ELF-1 (cell line): ENCODE results near the gene LAMC3.

Experiments
- DNase-seq: peaks from one replicate; pipeline ENCODE4 v3.0.0-alpha.2; 2016; ENCODE audit warnings: low read depth, low spot score

LAMC3 gene

DNA sequence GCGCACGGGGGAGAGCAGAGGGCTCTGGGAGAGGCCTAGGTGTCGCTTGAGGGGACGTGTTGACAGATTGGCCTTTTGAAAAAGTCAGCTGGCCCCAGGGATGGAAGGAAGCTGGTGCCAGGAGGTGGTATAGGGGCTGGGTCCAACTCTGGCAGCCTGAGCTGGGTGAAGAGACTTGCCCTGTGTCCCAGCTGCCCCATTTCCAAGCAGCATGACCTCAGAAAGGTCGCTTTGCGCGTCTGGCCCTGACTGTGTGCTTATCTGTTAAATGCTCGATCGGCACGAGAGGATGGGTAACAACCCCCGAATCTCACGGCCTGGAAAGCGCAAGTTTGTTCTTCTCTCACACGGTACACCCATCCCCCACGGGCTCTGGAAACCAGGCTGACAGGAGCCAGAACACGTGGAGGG is 31.2 kb upstream of the LAMC3 start:
- peak; percentile 32 for DNase-seq

DNA sequence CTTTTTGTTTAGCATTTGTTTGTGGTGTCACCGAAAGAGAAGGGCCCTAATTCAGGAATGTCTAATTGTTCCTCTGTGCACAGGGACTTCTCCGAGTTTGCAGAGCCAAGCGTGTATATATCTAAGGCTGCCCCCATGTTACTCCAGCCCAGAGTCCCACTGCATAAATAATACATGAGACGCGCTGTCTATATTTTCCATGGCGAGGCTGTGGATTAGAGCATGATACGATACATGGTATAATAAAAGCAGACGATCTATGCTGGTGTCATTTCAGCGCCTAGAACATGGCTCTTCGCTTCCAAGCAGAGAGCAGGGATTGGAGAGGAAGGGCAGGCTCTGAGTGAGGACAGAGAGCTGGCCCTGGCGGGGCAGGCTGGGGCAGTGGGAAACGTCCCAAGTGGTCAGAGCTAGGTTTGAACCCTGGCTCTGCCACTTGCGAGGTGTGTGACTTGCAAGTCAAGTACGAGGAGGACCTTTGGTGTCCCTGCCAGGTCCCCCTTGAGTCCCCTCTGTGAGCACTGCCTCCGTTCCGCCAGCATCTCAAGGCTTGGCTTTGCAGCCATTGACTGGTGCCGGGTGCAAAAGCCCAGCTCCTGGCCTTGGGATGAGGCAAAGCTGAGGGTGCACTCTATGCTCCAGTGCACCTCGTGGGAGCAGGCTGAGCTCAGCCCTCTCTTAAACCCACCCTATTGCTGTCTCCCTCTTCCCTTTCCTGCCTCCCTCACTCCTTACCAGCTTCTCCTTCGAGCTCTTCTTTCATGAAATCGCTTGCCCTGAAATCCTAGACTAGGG is 29.2 kb upstream of the LAMC3 start:
- DNase-seq, result no peak

DNA sequence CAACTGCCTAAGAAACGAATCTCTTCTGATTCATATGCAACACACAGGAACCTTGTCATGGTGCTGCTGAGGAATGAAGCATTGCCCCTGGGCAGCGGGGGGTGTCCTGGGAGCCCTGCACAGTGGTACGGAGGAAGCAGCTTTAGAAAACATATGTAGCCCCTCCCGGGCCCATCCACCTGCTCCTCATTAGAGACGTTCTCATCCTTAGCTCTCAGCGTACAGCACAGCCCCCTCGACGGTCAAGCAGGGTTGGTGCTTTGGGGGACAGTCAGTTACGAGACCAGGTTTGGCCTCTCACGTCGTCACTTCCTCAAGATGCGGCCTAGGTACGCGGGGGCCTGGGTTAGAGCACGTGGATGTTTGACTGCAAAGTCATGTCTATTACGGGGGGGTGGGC is 28.4 kb upstream of the LAMC3 start:
- no peak for DNase-seq

DNA sequence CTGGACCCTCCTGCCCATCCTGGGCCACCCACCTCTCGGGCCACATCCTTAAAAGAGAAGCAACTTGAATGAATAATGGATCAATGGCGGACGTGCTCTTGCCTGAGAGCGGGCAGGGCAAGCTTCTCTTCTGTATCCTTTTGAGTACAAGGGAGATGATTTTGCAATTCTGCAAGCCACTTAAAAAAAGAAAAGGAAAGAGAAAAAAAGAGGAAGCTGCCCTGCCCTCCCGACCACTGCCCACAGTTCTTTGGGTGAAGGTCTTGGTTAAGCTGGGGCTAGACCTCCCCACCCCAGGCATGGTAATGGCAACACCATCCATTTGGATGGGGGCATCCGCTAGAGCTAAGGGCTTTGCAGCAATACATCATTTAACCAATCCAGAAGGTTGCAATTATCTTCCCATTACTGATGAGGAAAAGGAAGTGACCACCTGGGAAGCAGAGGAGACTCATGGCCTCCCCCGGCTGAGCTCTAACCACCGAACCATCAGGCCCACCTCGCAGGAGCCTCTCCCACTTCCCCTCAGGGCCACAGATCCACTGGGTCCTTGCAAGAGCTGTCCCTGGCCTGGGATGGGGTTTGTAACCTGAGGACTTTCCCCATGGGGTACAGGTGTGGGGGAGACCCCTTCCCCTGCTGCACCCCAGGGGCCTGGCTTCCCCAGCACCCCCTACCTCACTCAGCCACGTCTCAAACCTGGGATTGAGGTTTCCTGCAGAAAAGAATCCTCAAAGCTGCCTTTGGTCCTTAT is 27.8 kb upstream of the LAMC3 start:
- no peak for DNase-seq

GRCh38 chr9:130981756-130982137 is 27.2 kb upstream of the LAMC3 start:
- no peak for DNase-seq

DNA sequence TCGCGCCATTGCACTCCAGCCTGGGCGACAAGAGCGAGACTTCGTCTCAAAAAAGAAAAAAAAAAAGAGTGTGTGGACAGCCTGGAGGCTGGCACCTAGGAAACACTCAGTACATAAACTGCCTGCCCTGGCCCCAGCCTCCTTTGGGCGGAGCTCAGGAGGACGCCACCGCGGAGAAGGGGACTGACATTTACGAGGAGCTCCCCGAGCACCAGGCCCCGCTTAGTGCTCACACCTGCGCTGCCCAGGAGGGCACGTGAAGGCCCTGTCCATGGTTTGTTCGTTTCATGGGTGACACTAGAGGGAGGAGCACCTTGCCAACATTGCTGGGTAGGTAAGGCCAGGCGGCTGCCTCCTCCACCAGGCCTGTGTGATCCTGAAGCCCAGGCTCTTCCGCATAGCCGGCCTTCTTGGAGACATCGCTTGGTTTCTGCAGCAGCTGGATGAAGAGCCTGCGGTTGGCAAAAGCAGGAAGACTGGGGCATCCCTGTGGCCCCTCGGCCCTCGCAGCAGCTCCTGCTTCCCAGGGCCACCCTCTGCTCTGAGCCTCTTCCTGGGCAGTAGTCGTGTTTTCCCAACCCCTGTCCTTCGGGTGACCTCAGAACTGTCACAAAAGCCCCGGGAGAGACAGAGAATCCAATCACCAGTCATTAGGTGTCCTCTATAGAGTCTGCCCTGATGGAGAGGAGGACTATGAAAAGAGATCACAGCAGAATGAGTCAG is 26.2 kb upstream of the LAMC3 start:
- DNase-seq, result no peak

- no peak for DNase-seq
These were observed 25.7 kb upstream of the LAMC3 start for GRCh38 chr9:130983359-130983670.

- DNase-seq, result no peak
These were observed 25.0 kb upstream of the LAMC3 start for GRCh38 chr9:130983970-130984369.

DNA sequence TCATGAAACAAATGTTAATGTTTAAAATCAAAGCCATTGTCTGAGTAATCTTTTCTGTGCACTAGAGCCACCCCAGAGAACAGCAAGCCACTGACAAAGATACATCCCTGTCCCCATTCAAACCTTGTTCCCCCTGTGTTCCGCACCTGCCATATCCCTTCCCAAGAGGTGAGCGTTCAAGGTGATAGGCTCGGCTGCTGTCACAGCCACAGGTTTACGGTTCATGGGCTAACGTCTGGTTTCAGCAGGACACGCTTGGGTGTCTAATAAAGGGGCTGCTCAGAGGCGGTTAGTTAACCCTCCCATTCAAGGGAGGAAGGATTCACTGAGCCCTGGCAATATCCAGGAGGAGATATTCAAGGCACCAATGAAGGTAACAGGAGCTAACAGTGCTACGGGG is 24.5 kb upstream of the LAMC3 start:
- no peak for DNase-seq

GRCh38 chr9:130985029-130985428 is 23.9 kb upstream of the LAMC3 start:
- DNase-seq, result no peak

- DNase-seq, result no peak
These were observed 23.3 kb upstream of the LAMC3 start for GRCh38 chr9:130985606-130986162.

DNA sequence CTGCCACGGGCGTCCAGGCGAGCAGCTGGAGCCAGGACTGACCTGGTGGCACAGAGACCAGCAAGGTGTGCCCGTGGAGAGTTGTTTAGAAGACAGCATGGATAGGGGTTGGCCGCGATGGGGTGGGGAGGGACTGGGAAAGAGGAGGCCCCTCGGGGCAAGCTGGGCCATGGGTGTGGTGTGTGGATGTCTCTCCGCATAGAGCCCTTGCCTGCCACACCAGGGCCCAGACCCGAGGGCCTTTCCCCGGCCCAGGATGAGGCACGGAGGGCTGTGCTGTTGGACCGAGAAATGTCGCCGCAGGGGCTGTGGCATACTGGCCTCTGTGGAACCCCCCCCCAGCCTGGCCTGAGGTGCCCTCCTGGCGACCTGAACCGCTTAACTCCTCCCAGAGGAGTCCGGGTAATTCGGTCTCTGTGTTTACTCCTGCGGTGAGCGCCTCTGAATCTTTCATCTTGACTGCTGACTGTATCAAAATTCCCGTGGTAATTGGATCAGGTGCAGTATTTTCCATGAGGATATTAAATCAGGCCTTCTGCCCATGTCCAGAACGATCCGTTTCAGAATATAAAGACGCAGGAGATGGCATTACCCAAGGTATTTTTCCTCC is 22.5 kb upstream of the LAMC3 start:
- DNase-seq, result peak; percentile 50

GRCh38 chr9:130987054-130987453 is 21.9 kb upstream of the LAMC3 start:
- no peak for DNase-seq

- no peak for DNase-seq
These were observed 21.1 kb upstream of the LAMC3 start for GRCh38 chr9:130987738-130988399.

- no peak for DNase-seq
These were observed 20.6 kb upstream of the LAMC3 start for GRCh38 chr9:130988400-130988747.

DNA sequence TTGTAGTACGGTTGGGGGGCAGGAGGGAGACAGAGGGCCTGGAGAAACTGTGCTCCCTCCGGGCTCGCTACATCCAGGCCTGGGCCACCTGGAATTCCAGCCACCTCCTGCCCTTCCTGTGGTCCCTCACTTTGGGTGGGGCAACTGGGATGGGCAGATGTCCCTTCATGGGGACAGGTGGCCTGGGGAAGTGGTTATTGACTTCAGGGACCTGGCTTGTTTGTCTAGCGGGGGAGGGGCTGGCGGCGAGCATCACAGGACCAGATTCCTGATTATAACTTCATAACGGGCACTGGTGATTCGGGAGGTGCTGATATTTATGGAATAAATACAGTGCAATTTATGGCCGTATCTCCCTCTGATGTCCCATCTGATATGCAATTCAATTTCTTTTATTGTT is 20.1 kb upstream of the LAMC3 start:
- no peak for DNase-seq

DNA sequence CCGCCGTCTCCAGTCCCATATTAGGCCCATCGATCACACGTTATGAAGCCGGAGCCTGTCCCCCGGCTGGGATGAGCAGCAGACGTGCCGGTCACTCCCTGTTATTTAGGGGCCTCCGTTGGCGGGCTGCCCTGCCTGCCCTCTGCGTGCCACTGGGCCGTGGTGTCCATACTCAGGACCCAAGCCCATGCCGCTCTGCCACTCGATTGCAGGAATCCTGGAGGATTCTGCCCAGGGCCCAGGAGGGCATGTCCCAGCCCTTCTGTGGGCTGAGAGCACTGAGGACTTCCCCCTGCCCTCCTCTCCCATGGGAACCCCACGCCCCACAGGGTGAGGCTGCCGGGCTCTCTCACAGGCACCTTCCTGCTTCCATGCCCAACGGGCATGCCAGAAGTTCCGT is 19.6 kb upstream of the LAMC3 start:
- no peak for DNase-seq

GRCh38 chr9:130989891-130990290 is 19.1 kb upstream of the LAMC3 start:
- no peak for DNase-seq

- DNase-seq, result no peak
These were observed 18.5 kb upstream of the LAMC3 start for GRCh38 chr9:130990306-130990977.

DNA sequence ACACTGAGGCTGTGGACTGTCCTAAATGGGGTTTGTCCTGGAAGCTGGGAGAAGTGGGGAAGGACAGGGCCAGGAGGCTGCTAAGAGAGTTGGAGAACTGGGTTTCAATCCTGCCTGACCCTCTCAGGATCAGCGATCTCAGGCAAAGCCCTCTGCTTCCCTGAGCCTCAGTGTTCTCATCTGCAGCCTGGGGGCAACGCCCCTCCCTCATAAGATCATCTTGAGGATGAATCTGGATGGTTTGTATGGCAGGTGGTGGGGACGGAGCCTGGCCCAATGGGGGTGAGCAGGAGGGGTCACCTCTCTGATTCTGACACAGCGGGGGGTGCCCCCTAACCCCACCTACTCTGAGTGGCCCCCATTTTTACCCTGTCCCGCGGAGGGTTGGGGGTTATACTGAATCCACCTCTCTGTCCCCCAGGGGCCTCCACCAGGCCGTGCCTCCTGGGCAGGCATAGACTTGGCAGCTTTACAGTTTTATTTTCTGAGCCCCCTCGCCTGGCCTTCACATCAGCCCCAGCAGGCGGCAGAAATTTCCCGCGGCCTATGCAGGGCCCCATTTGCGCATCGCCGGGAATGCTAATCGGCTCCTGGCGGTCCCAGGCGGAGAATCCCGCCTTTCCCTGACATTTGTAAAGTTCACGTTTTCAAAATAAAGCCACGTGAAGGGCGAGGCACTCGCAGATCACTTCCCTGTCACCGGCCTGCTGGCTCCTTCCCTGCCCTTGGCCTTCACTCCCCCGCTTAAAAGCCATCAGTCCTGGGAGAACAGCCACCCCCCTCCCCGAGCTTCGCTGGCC is 17.8 kb upstream of the LAMC3 start:
- peak; percentile 46 for DNase-seq
